ENCODE data around the gene MMP17. TPM values are rescaled to one million over a fixed set of nuclear protein-coding genes. Genes with fewer than 3 reads are reported as not detected.

Gene MMP17
- total RNA-seq, 6 donors from 2014 or later, result 3.1 to 7.1 (median 5.9) TPM

DNA sequence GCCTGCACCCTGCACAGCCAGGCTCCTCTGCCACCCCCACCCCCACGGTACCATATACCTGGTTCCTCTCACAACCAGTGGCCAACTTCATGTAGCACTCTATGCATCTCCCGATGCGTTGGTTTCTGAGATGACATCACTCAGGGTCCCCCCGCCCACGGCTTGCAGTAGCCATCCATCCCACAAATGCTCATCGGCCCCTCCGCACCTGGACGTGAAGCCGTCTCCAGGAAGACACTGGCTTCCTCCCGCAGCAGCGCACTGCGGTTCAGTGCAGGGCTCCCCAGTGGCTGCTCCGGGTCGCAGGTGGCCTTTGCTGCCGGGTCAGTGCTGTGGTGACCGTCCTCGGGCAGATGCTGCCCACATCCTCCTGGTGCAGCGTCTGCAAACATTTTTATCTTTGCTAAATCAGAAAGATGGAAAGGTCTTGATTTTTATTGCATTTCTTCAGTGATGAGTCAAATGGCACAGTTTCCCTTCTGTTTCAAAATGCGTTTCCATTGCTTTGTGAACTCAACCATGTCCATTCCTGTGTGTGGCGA is 27.5 kb upstream of the MMP17 start:
- peaks cover 3 to 18% (median 13%) of the 10 kb centered on the region in 4 donors for H3K4me1 ChIP-seq
- peaks cover 9 to 57% (median 47%) of the 10 kb centered on the region in 4 donors for H3K36me3 ChIP-seq
- no peaks in the 10 kb centered on the region for H3K27me3 ChIP-seq
- H3K9me3 ChIP-seq, result no peaks in the 10 kb centered on the region
- H3K4me3 ChIP-seq, result no peak overlapping the region
- no peak for TF ChIP-seq POLR2AphosphoS5 (IDR thresholded peaks at IDR 0.05)
- no peak for TF ChIP-seq POLR2A (IDR thresholded peaks at IDR 0.05)
- no peak for TF ChIP-seq EP300 (IDR thresholded peaks at IDR 0.05)
- no peak for TF ChIP-seq CTCF (IDR thresholded peaks at IDR 0.05)
- H3K27ac ChIP-seq, result no peak overlapping the region
- DNase-seq (no peak), ATAC-seq (ENCODE audit: low FRiP score in 2 of 2) (no peak)
- 88 to 94% methylated on average over 19 to 20 of the region's 20 CpGs for WGBS, 2 donors

GRCh38 chr12:131801254-131801866 is 26.8 kb upstream of the MMP17 start:
- DNase-seq (no peak), ATAC-seq (ENCODE audit: low FRiP score in 2 of 2) (no peak)
- Histone ChIP-seq H3K4me3 (no peak overlapping the region), H3K27ac (no peak overlapping the region), H3K27me3 (no peaks in the 10 kb centered on the region), H3K9me3 (no peaks in the 10 kb centered on the region), H3K36me3 (peaks cover 9 to 57% (median 47%) of the 10 kb centered on the region in 4 donors), H3K4me1 (peaks cover 0 to 12% (median 9%) of the 10 kb centered on the region in 4 donors)
- WGBS, 2 donors, result 84 to 89% methylated on average over 16 to 33 of the region's 35 CpGs
- no peak for TF ChIP-seq POLR2AphosphoS5 (IDR thresholded peaks at IDR 0.05)

- TF ChIP-seq POLR2A (IDR thresholded peaks at IDR 0.05) (no peak), CTCF (IDR thresholded peaks at IDR 0.05) (no peak), POLR2AphosphoS5 (IDR thresholded peaks at IDR 0.05) (no peak), EP300 (IDR thresholded peaks at IDR 0.05) (no peak)
- Histone ChIP-seq H3K9me3 (no peaks in the 10 kb centered on the region), H3K27me3 (no peaks in the 10 kb centered on the region), H3K4me3 (no peak overlapping the region), H3K36me3 (peaks cover 0 to 35% (median 27%) of the 10 kb centered on the region in 4 donors), H3K27ac (no peak overlapping the region), H3K4me1 (peaks cover 0 to 9% (median 7%) of the 10 kb centered on the region in 4 donors)
- DNase-seq (no peak), ATAC-seq (ENCODE audit: low FRiP score in 2 of 2) (no peak)
- 25 to 32% methylated on average over 11 of the region's 11 CpGs for WGBS, 2 donors
Observed at GRCh38 chr12:131803961-131804521, 24.2 kb upstream of the MMP17 start.

GRCh38 chr12:131805421-131805820 is 22.8 kb upstream of the MMP17 start:
- DNase-seq (no peak), ATAC-seq (ENCODE audit: low FRiP score in 2 of 2) (no peak)
- Histone ChIP-seq H3K36me3 (peaks cover 0 to 21% (median 14%) of the 10 kb centered on the region in 4 donors), H3K4me1 (peaks cover 0 to 9% (median 7%) of the 10 kb centered on the region in 4 donors), H3K27me3 (no peaks in the 10 kb centered on the region), H3K9me3 (no peaks in the 10 kb centered on the region), H3K4me3 (no peak overlapping the region), H3K27ac (no peak overlapping the region)
- WGBS, 2 donors, result 80% methylated on average over 5 of the region's 5 CpGs
- no peak for TF ChIP-seq POLR2AphosphoS5 (IDR thresholded peaks at IDR 0.05)
- TF ChIP-seq POLR2A (IDR thresholded peaks at IDR 0.05), result no peak
- no peak for TF ChIP-seq CTCF (IDR thresholded peaks at IDR 0.05)
- TF ChIP-seq EP300 (IDR thresholded peaks at IDR 0.05), result no peak

DNA sequence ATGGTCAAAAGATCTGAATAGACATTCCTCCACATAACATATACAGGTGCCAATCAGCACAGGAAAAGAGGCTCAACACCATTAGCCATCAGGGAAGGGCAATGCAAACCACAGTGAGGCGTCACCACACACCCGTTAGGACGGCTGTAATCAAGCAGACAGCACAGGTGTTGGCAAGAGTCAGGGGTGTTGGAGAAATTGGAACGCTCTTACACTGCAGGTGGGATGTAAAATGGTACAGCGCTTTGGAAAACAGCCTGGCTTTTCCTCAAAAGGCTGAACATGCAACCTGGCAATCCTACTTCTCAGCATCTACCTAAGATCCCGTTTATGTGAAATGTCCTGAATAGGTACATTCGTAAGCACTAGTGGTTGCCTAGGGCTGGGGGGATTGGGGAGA is 21.5 kb upstream of the MMP17 start:
- no peak for TF ChIP-seq CTCF (IDR thresholded peaks at IDR 0.05)
- no peak for TF ChIP-seq EP300 (IDR thresholded peaks at IDR 0.05)
- no peak for TF ChIP-seq POLR2AphosphoS5 (IDR thresholded peaks at IDR 0.05)
- TF ChIP-seq POLR2A (IDR thresholded peaks at IDR 0.05), result no peak
- Histone ChIP-seq H3K27me3 (no peaks in the 10 kb centered on the region), H3K4me1 (peaks cover 0 to 9% (median 7%) of the 10 kb centered on the region in 4 donors), H3K36me3 (peaks cover 0 to 15% (median 11%) of the 10 kb centered on the region in 4 donors), H3K9me3 (no peaks in the 10 kb centered on the region), H3K27ac (no peak overlapping the region), H3K4me3 (no peak overlapping the region)
- DNase-seq (no peak), ATAC-seq (ENCODE audit: low FRiP score in 2 of 2) (no peak)
- WGBS, 2 donors, result 74 to 80% methylated on average over 6 to 7 of the region's 7 CpGs
